Left colon (tissue), 2 donors: ENCODE measurements around the gene CD226. TPM values are rescaled to one million over a fixed set of nuclear protein-coding genes. Genes with fewer than 3 reads are reported as not detected.
"Not testable (repeated sequence)": the region's sequence is repeated elsewhere in the genome, so short reads cannot be mapped to it uniquely, and the experiment has no call there.

Source experiments
- ATAC-seq: fragments of 200-7000 bp; cut with Tn5 transposase; one replicate; pipeline ENCODE4 v1.9.1; 2020; ENCODE audit warnings: mild to moderate bottlenecking, moderate library complexity
- DNase-seq, 2 donors: peaks; one replicate each; pipeline ENCODE4 v3.0.0-alpha.2; 2020
- intact Hi-C, 2 donors: fragments of 100-400 bp; cut with DNase I in 1 of 2; cut with micrococcal nuclease in 1 of 2; formaldehyde crosslinking; loops; one replicate each; pipeline versions ENCODE4 v1.11.2 to v1.14.0; 2022; cut with DNase I, micrococcal nuclease
- total RNA-seq, 2 donors: library from RNA; stranded (reverse); fragmentation: NEBNext Ultra II Directional; extraction: Animal tissue kit (Norgen Biotek cat#: 25700); gene quantifications; one replicate each; pipeline ENCODE4 v1.2.1, GENCODE V29; 2021
- donor health status: DM: no; HTN: no; CAD: no.
- donor health status: DM: yes; HTN: yes; CAD: no.

The CD226 gene
- total RNA-seq, 2 donors from 2014 or later: 1.0 to 1.3 TPM

DNA sequence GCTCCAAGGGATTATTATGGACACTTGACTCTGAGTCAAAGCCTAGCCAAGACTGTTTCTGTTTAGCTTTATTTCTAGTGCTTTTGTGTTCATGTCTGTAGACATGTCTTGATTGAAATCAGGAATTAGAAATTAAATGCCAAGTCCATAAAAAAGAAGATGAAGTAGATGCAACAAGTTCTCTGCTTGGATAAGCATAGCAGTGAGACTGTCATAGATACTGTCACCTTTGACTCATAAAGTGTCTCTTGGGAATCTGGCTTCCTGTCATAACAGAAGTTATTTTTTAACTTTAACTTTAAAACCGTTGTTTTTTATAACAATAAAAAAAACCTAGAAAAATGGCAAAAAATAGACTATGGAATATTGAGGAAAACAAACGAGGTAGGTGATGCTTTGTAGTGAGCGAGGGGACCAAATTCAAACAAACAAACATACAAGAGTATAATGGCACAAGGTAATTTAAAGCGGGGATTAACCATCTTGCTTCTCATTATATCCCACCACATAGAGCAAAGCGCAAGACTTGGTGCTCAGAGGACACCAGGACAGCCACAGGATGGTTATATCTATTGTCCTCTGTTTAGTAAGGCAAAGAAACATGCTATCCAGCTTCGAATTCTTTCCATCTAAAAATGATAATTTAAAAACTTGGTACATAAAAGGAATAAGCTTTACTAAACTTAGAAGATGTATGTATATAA, 64.6 kb downstream of the CD226 start:
- DNase-seq (no peak), ATAC-seq (no peak)
- intact Hi-C loops: no loop called here

GRCh38 chr18:69880083-69880482, 67.6 kb downstream of the CD226 start:
- ATAC-seq (no peak), DNase-seq (no peak)
- intact Hi-C loops: no loop called here

DNA sequence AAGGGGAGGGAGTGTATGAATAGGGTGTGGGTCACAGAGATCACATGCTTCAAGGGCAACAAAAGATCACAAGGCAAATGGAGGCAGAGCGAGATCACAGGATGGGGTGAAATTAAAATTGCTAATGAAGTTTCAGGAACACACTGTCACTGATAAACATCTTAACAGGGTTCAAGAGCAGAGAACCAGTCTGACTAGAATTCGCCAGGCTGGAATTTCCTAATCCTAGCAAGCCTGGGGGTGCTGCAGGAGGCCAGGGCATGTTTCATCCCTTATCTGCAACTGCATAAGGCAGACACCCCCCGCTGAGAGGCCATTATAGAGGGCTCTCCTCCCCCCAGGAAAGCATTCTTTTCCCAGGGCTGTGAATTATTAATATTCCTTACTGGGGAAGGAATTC, 68.6 kb downstream of the CD226 start:
- ATAC-seq, intact Hi-C loops, DNase-seq: not testable (repeated sequence)

GRCh38 chr18:69878213-69878933, 69.3 kb downstream of the CD226 start:
- no peak for DNase-seq
- intact Hi-C loops: no loop called here
- ATAC-seq: no peak

DNA sequence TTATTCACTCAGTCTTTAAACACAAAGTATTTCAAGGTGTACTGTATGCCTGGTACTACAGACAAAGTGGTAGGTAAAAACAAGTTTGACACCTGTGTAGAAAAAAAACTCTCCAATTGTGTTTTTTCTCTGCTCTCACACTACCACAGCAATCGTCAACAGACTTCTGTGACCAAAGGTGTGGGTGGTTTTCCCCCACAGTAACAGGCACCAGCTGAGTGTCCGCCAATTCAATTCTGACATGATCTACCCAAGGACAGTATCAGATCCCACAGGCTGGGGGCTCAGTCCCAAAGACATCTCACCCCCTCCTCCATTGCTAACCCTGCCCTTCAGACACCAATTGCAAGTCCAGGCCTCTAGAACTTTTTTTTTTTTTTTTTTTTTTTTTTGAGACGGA, 71.2 kb downstream of the CD226 start:
- ATAC-seq (no peak), DNase-seq (no peak)
- intact Hi-C loops: no loop called here

DNA sequence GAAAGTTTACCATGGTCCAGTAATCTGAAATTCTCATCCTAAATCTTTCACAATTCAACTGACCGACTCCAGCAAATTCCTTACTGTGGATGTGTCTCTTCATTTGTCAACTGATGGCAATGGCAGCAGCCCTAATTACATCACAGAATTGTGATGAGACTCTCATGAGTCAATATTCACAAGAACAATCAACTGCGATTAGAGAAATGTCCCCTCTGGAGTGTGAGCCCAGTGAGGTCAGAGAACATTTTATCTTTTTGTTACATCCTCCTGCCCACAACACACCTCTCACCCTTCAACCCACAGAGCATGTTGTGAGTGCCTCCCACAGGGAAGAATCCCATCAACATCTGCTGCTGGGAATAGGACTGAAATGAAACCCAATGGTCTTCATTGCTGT, 73.6 kb downstream of the CD226 start:
- intact Hi-C loops: no loop called here
- DNase-seq (no peak), ATAC-seq (no peak)

DNA sequence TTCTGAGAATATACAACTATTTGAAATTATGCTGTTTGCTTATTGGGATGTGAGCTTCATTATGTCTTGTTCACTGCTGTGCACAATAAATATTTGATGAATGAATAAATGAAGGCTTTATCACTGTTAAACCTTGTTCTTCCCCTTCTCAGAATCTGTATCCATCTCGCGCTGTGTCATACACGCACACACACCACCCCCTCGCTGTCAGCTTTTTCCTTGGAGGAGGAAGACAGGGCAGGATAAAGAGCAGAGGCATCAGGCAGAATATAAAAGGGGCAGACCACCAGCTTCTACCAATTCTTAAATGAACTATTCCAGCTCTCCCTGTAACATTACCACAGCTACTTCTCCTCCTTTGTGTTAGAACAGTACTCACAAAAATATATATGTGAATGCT, 75.0 kb downstream of the CD226 start:
- ATAC-seq: no peak
- DNase-seq: no peak
- intact Hi-C loops: no loop called here

GRCh38 chr18:69871363-69871762, 76.3 kb downstream of the CD226 start:
- intact Hi-C loops: no loop called here
- DNase-seq: no peak
- ATAC-seq: no peak

DNA sequence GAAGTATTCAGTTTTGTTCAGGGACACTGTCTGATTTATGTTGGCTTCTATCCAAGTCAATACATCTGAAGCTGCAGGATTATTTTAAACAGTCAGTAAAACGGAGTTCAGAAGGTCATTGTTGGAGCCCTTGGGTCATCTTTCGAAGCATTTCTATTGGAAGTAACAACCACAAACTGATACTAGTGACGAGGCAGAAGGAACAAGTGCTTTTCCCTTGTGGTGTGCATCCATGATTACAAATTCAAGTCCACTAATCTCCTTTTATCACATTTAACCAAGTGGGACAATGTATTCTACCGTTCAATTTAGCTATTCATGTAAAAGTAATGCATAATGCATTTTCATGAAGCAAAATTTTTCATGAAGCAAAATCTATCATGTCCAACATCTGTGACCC, 76.9 kb downstream of the CD226 start:
- ATAC-seq: no peak
- no peak for DNase-seq
- intact Hi-C loops: no loop called here

GRCh38 chr18:69866212-69866611, 81.5 kb downstream of the CD226 start:
- DNase-seq: no peak
- intact Hi-C loops: no loop called here
- peak; percentile 87 for ATAC-seq

- intact Hi-C loops: no loop called here
- DNase-seq (no peak), ATAC-seq (no peak)
These were observed 81.9 kb downstream of the CD226 start for GRCh38 chr18:69865776-69866175.

DNA sequence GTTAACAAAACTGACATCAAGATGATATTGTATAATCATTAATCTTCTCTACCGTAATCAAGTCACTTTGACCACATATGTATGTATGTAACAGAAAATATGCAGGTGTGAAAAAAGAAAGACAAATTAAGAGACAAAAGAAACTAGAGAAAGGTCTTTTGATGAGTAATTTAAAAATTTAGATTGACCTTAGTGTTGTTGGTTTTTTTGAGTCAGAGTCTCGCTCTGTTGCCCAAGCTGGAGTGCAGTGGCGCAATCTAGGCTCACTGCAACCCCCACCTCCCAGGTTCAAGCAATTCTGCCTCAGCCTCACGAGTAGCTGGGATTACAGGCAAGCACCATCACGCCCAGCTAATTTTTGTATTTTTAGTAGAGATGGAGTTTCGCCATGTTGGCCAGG, 82.9 kb downstream of the CD226 start:
- DNase-seq, intact Hi-C loops, ATAC-seq: not testable (repeated sequence)

GRCh38 chr18:69858897-69859296, 88.8 kb downstream of the CD226 start:
- ATAC-seq (peak; percentile 54), DNase-seq (no peak)
- intact Hi-C loops: no loop called here

- ATAC-seq (no peak), DNase-seq (no peak)
- intact Hi-C loops: no loop called here
These were observed 93.2 kb downstream of the CD226 start for GRCh38 chr18:69854455-69854854.

DNA sequence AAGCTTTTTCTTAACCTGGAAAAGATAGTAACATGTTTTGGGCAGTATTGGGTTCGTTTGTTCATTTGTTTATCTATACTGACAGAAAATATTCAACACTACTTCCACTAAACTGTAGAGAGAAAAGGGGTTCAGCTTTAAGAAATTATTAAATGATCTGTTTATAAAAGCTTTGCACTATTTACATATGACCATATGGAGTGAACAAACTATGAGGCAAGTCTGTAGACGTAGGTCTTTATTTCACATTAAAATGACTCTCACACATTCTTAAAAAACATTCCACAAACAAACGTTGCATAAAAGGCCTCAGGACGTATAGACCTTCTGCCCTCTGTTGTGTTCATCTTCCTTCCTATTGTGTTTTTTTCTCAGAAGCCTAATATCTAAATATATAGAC, 94.6 kb downstream of the CD226 start:
- intact Hi-C loops: no loop called here
- DNase-seq: no peak
- no peak for ATAC-seq

- intact Hi-C loops: no loop called here
- peak; percentile 75 for ATAC-seq
These were observed 101.8 kb downstream of the CD226 start for GRCh38 chr18:69845593-69846506.

GRCh38 chr18:69844656-69845055, 103.0 kb downstream of the CD226 start:
- no peak for ATAC-seq
- intact Hi-C loops: no loop called here

More at GRCh38 chr18:69845593-69846506, 101.8 kb downstream of the CD226 start:
- DNase-seq: peak; percentile 15 to 31

GRCh38 chr18:69843015-69843414, 104.7 kb downstream of the CD226 start:
- no peak for DNase-seq
- intact Hi-C loops: no loop called here
- ATAC-seq: no peak

More at GRCh38 chr18:69844656-69845055, 103.0 kb downstream of the CD226 start:
- no peak for DNase-seq

GRCh38 chr18:69841117-69841516, 106.6 kb downstream of the CD226 start:
- ATAC-seq: no peak
- intact Hi-C loops: no loop called here
- DNase-seq: no peak

- no peak for DNase-seq
- ATAC-seq: no peak
These were observed 107.2 kb downstream of the CD226 start for GRCh38 chr18:69840445-69840844.

More at GRCh38 chr18:69840445-69840844, 107.2 kb downstream of the CD226 start:
- intact Hi-C loops: no loop called here
